KOPT-K1 (cell line): ENCODE results near the gene BPTF.
A peak's percentile ranks its signal among the peaks of the same experiment; 100 is the strongest.
"Not testable (repeated sequence)": the region's sequence is repeated elsewhere in the genome, so short reads cannot be mapped to it uniquely, and the experiment has no call there.

Experiments
- H3K27ac ChIP-seq: fragments of 200-600 bp; sonication (generic); 2 replicates; pipeline ENCODE4 v1.5.1; 2016; ENCODE audit warnings: antibody characterized with exemption, mild to moderate bottlenecking, low read depth, low read length; ENCODE audit not compliant: poor library complexity, severe bottlenecking
- H3K36me3 ChIP-seq: fragments of 200-600 bp; sonication (generic); 2 replicates; pipeline ENCODE4 v1.5.1; 2017; ENCODE audit warnings: antibody characterized with exemption, mild to moderate bottlenecking, low read length, moderate library complexity; ENCODE audit not compliant: insufficient read depth
- H3K9me3 ChIP-seq: fragments of 200-600 bp; sonication (generic); 2 replicates; pipeline ENCODE4 v1.5.1; 2017; ENCODE audit warnings: antibody characterized with exemption, low read length, mild to moderate bottlenecking; ENCODE audit not compliant: insufficient read depth, poor library complexity, severe bottlenecking

Gene BPTF, protein sequence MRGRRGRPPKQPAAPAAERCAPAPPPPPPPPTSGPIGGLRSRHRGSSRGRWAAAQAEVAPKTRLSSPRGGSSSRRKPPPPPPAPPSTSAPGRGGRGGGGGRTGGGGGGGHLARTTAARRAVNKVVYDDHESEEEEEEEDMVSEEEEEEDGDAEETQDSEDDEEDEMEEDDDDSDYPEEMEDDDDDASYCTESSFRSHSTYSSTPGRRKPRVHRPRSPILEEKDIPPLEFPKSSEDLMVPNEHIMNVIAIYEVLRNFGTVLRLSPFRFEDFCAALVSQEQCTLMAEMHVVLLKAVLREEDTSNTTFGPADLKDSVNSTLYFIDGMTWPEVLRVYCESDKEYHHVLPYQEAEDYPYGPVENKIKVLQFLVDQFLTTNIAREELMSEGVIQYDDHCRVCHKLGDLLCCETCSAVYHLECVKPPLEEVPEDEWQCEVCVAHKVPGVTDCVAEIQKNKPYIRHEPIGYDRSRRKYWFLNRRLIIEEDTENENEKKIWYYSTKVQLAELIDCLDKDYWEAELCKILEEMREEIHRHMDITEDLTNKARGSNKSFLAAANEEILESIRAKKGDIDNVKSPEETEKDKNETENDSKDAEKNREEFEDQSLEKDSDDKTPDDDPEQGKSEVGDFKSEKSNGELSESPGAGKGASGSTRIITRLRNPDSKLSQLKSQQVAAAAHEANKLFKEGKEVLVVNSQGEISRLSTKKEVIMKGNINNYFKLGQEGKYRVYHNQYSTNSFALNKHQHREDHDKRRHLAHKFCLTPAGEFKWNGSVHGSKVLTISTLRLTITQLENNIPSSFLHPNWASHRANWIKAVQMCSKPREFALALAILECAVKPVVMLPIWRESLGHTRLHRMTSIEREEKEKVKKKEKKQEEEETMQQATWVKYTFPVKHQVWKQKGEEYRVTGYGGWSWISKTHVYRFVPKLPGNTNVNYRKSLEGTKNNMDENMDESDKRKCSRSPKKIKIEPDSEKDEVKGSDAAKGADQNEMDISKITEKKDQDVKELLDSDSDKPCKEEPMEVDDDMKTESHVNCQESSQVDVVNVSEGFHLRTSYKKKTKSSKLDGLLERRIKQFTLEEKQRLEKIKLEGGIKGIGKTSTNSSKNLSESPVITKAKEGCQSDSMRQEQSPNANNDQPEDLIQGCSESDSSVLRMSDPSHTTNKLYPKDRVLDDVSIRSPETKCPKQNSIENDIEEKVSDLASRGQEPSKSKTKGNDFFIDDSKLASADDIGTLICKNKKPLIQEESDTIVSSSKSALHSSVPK (N-terminal part only)

DNA sequence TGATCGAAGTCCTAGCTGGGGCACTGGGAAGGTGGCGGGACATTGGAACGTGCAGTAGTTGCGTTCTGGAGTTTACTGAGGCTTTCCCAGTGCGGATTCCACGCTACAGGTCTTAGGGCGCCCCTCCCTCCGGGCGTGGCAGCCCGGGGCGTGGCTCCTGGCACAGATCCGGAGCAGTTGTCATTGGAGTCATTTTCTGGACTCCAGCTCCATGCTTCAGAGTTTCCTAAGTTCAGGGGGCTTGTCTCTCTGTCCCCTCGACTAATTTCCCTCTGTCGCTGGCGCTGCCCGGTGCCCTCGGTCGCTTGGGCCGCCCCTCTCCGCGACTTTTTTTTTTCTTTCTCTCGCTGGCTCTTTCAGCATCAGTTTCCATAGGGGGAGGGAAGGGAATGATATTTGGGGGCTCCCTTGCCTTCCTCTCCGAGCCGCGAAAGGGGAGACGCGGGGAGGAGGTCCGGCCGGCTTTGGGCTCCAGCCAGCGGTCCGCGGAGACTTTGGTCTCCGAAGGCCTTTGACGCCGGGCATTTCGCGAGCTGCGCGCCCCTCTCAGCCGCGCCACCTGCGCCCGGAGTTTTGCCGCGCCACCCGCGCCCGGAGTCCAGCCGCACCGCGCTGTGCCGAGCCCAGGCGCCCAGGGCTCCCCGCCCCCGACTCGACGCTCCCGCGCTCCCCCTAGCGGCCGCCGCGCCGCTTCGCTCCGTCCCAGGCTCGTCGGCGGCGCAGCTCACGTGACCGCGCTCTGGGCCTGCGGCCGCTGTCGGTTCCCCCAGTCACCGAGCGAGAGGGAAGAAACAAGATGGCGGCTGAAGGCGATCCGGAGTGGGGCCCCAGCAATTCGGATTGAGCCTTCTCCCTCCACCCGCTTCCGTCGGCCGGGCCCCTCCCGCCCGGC lies at the start of gene BPTF:
Gene BPTF, plus strand, starts transcription at position 769 of the 892 bp plus-strand sequence. CDS start 222 bp downstream, outside the sequence.
- Histone ChIP-seq H3K9me3 (no peaks in the 10 kb centered on the region), H3K27ac (peak within 1 kb of the TSS; percentile 85), H3K36me3 (peaks cover 13% of the 10 kb centered on the region)

DNA sequence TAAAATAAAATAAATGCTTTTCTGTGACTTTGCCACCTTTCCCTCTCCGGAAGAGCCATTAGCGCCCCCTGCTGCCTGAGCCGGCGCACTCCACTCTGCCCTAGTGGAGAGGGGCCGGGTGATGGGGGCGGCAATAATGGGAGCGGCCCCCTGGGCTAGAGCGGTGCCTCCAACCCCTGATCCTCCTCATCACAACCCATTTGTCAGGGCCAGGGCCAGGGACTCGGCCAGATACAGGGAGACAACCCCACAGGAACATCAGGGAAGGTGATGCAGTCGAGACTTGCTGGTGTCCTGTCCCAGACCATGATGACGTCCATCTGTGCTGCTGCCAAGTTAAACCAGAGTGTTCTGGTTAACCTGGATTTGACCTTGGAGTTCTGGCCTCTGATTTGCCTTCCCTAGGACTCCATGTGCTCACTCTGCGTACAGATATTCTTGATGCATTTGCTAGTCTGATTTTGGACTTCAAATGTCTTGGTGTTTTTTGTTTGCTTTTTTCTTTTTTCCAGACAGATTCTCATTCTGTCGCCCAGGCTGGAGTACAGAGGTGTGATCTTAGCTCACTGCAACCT lies 46.1 kb upstream of the BPTF start:
- Histone ChIP-seq H3K36me3 (no peaks in the 10 kb centered on the region), H3K9me3 (no peaks in the 10 kb centered on the region), H3K27ac (peak overlapping the region; percentile 18)

DNA sequence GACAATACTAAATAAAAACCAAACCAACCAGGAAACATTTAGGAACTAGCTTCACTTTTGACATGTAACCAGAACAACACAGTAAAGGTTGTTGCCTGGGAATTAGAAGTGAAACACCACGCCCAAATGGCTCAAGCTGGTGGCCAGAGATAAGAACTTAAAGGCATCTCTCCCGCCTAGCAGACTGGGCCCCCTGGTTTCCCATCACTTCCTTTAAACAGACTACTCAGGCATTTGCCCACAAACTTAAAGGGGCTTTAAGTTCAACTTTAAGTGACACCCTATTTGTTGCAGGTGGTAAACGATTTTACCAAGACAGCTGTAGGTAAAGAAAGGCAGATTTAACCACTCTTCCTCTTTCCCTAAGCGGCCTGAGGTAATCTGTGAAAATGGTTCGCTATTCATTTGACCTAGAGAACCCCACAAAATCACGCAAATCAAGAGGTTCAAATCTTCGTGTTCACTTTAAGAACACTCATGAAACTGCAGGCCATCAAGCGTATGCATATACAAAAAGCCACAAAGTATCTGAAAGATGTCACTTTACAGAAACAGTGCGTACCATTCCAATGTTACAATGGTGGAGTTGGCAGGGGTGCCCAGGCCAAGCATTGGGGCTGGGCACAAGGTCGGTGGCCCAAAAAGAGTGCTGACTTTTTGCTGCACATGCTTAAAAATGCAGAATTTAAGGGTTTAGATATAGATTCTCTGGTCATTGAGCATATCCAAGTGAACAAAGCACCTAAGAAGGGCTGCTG lies 40.8 kb upstream of the BPTF start:
- Histone ChIP-seq H3K9me3 (no peaks in the 10 kb centered on the region), H3K27ac (peak overlapping the region; percentile 96), H3K36me3 (no peaks in the 10 kb centered on the region)

DNA sequence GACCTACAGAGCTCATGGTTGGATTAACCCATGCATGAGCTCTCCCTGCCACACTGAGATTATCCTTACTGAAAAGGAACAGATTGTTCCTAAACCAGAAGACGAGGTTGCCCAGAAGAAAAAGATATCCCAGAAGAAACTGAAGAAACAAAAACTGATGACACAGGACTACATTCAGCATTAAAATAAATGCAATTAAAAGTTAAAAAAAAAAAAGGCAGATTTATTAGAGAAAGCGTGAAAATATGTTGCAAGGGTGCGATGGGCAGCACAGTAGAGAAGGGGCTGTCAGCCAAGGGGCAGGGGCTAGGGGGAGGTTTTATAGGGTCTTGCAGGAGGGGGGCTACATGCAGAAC lies 40.2 kb upstream of the BPTF start:
- Histone ChIP-seq H3K9me3 (no peaks in the 10 kb centered on the region), H3K27ac (peak overlapping the region; percentile 96), H3K36me3 (no peaks in the 10 kb centered on the region)

DNA sequence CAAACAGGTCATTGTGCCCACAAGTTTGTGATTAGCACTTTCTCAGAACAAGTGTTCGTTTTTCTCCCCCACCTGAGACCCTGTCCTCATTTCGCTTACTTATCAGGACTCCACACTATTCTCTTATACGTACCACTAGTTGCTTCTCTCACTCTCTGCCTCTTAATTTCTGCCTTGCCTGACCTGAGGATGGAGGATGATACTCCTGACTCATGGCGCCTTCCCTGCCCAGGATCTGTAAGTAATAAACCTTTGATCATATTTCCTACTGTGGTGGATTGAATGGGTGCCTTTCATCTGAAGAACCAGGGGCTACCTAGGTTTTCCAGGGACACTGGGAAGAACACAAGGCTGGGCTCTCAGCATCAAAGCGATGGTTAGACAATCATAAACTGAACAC lies 39.8 kb upstream of the BPTF start:
- H3K9me3 ChIP-seq = no peaks in the 10 kb centered on the region
- no peaks in the 10 kb centered on the region for H3K36me3 ChIP-seq
- H3K27ac ChIP-seq = peak overlapping the region; percentile 96

DNA sequence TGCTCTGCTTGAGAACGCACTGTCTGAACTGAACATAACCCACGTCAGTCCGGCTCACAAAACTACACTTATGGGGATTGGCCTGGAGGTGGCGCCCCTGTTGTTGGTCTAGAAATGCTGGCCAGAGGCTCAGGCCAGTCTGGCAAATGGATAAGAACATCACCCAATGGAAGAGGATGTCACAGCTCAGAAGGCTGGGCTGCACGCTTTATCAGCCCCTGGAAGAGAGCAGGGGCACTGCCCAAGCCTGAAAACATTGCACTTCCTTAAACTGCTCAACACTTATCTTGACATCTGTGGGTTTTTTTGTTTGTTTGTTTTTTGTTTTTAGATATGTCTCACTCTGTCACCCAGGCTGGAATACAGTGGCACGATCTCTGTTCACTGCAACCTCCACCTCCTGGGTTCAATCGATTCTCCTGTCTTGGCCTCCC lies 24.8 kb upstream of the BPTF start:
- H3K9me3 ChIP-seq = no peaks in the 10 kb centered on the region
- H3K27ac ChIP-seq = peak overlapping the region; percentile 12
- no peaks in the 10 kb centered on the region for H3K36me3 ChIP-seq

DNA sequence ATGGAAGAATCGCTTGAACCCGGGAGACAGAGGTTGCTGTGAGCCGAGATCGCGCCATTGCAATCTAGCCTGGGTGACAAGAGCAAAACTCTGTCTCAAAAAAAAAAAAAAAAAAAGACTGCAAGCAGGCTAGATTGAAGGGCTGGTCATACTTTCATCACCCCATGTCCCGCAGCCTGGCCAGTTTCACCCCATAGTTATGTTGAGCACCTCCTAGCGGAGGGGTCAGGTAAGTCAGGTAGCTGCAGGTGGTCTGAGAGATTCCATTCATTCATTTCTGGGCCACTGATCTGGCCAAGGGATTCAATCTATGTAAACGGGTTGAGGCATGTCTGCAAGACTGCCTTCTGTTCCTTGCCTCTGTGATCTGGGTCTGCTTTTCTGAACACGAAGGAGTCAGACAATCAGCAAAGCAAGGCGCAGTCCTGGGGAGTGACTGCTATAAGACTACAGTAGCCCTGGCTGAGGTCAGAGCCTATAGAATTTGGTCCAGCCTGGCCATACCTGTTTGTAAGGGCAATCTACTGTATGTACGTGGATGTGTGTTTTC lies 23.6 kb upstream of the BPTF start:
- H3K36me3 ChIP-seq = no peaks in the 10 kb centered on the region
- no peaks in the 10 kb centered on the region for H3K9me3 ChIP-seq
- H3K27ac ChIP-seq = no peak overlapping the region

DNA sequence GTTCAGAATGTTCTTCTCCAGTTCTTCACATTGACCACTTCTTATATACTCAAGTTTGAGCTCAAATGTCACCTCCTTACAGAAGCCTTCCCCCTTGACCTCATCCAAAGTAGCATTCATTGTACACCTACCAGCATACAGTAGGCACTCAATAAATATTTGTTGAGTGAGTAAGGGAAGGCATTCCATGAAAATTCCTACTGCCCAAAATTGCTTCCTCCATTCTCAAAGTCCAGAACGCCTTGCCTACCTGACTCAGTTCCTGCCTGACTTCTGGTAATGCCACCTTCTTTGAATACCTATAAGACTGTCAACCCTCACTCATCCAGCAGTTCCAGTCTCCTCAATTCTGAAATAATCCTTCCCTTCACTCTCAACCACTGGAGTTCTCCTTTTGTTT lies 14.8 kb upstream of the BPTF start:
- Histone ChIP-seq H3K36me3 (no peaks in the 10 kb centered on the region), H3K9me3 (no peaks in the 10 kb centered on the region), H3K27ac (no peak overlapping the region)

DNA sequence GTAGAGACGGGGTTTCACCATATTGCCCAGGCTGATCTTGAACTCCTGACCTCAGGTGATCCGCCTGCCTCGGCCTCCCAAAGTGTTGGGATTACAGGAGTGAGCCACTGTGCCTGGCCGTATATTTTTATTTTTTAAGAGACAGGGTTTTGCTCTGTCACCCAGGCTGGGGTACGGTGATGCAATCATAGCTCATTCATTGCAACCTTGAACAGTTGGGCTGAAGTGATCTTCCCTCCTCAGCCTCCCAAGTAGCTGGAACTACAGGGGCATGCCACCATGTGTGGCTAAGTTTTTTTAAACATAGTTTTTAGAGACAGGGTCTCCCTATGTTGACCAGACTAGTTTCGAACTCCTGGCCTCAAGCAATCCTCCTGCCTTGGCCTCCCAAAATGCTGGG lies 12.9 kb upstream of the BPTF start:
- H3K27ac ChIP-seq, H3K36me3 ChIP-seq, H3K9me3 ChIP-seq: not testable (repeated sequence)

DNA sequence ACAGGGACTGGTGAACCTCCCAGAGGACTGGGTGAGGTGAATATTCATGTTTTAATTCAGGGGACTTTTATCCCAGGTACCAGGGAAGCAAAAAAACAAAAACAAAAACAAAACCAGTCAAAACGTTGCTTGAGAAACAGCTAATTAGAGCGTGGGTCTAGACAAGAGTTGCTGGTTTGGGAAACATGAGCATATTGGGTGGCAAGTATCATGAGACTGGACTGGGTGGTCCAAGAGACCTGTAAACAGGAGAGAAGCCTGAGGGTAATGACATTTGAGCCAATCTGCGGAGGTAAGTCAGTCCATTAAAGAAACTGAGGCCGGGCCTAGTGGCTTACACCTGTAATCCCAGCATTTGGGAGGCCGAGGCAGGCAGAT lies 11.5 kb upstream of the BPTF start:
- H3K36me3 ChIP-seq = no peaks in the 10 kb centered on the region
- no peaks in the 10 kb centered on the region for H3K9me3 ChIP-seq
- no peak overlapping the region for H3K27ac ChIP-seq

DNA sequence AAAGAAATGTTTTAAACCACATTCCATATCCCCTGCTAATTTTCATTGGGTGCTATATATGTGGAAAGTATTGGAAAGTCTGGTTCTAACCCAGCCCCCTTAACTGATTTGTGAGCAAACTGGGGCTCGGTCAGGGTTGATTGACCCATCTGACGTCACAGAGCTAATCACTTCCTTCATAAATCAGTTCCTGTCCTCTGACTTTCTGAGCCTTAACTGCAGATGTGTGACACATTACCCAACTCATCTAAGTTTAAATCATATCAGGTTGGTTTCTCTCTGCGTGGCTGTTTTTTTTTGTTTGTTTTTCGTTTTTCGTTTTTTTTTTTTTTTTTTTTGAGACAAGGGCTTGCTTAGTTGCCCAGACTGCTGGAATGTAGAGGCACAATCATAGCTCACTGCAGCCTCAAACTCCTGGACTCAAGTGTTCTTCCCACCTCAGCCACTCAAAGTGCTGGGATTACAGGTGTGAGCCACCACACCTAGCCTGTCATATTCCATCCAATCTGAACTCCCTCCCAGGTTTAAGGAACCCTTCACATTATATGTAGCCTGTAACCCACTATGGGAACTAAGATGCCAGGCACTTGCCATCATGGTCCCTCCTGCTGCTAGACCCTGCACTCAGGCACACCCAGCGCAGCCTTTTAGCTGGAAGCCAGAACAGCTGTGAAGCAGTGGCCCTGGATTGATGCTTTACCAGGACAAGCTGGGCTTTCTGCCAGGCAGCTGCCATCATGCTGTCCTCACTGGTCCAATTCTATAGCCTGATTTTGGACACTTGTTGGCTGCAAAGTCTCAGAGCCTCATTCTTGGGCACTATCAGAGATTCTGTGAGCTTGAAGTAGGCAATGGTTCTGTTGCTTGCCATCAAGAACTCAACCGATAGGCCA lies 6.9 kb upstream of the BPTF start:
- Histone ChIP-seq H3K36me3 (no peaks in the 10 kb centered on the region), H3K27ac (no peak overlapping the region), H3K9me3 (no peaks in the 10 kb centered on the region)

DNA sequence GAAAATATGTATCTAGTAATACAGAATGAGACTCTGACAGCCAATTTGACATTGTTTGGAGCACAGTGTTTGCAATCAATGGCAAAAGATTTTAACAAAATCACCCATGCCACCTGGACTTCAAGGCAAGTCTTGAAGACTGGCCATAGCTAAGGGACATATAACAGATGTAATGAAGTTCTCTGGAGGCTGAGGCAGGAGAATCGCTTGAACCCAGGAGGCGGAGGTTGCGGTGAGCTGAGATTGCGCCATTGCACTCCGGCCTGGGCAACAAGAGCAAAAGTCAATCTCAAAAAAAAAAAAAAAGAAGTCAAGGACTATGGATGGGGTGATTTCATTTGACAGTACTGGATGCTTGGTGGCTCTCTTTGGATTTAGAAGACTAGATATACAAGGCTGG lies 5.6 kb upstream of the BPTF start:
- H3K27ac ChIP-seq = no peak overlapping the region

More for the DNA sequence above, 5.6 kb upstream of the BPTF start:
- Histone ChIP-seq H3K36me3 (no peaks in the 10 kb centered on the region), H3K9me3 (no peaks in the 10 kb centered on the region)
